NK-92 treated with Interleukin-12 subunit alpha and Interleukin-12 subunit beta, amount 100 ng/mL, for 24 hours (cell line): ENCODE measurements around the gene ZMIZ2.
"Not testable (repeated sequence)": the region's sequence is repeated elsewhere in the genome, so short reads cannot be mapped to it uniquely, and the experiment has no call there.

Experiments used
- DNase-seq: peaks from one replicate; lab custom pipeline; 2025; lab: John Stamatoyannopoulos, UW

Gene ZMIZ2

GRCh38 chr7:44748045-44748947, at the start of gene ZMIZ2:
Gene ZMIZ2, plus strand, starts transcription at chr7:44748847. Its CDS starts 7,403 bp downstream, at chr7:44756250.
- peak; percentile 86 for DNase-seq

GRCh38 chr7:44699598-44699997, 49.0 kb upstream of the ZMIZ2 start:
- not testable (repeated sequence) for DNase-seq

GRCh38 chr7:44700322-44700721, 48.3 kb upstream of the ZMIZ2 start:
- no peak for DNase-seq

GRCh38 chr7:44703391-44703790, 45.3 kb upstream of the ZMIZ2 start:
- DNase-seq, result not testable (repeated sequence)

GRCh38 chr7:44703921-44704320, 44.7 kb upstream of the ZMIZ2 start:
- DNase-seq, result no peak

GRCh38 chr7:44705434-44705833, 43.2 kb upstream of the ZMIZ2 start:
- DNase-seq, result no peak

- no peak for DNase-seq
Observed at GRCh38 chr7:44706788-44707557, 41.7 kb upstream of the ZMIZ2 start.

- DNase-seq, result no peak
Observed at GRCh38 chr7:44707558-44708230, 41.0 kb upstream of the ZMIZ2 start.

GRCh38 chr7:44709011-44709915, 39.4 kb upstream of the ZMIZ2 start:
- DNase-seq, result no peak

GRCh38 chr7:44709945-44710596, 38.6 kb upstream of the ZMIZ2 start:
- no peak for DNase-seq

GRCh38 chr7:44711528-44711927, 37.1 kb upstream of the ZMIZ2 start:
- no peak for DNase-seq

- DNase-seq, result no peak
Observed at GRCh38 chr7:44712012-44712411, 36.6 kb upstream of the ZMIZ2 start.

GRCh38 chr7:44713141-44713540, 35.5 kb upstream of the ZMIZ2 start:
- DNase-seq, result no peak

GRCh38 chr7:44713680-44714335, 34.8 kb upstream of the ZMIZ2 start:
- no peak for DNase-seq

GRCh38 chr7:44716205-44716604, 32.4 kb upstream of the ZMIZ2 start:
- DNase-seq, result no peak

GRCh38 chr7:44720301-44720700, 28.3 kb upstream of the ZMIZ2 start:
- DNase-seq, result no peak

- DNase-seq, result no peak
Observed at GRCh38 chr7:44724276-44724675, 24.4 kb upstream of the ZMIZ2 start.

- not testable (repeated sequence) for DNase-seq
Observed at GRCh38 chr7:44726250-44726649, 22.4 kb upstream of the ZMIZ2 start.

- DNase-seq, result no peak
Observed at GRCh38 chr7:44727158-44727936, 21.3 kb upstream of the ZMIZ2 start.

- DNase-seq, result no peak
Observed at GRCh38 chr7:44727937-44728262, 20.7 kb upstream of the ZMIZ2 start.
